ENCODE measurements around the gene RBM33.

Gene RBM33

DNA sequence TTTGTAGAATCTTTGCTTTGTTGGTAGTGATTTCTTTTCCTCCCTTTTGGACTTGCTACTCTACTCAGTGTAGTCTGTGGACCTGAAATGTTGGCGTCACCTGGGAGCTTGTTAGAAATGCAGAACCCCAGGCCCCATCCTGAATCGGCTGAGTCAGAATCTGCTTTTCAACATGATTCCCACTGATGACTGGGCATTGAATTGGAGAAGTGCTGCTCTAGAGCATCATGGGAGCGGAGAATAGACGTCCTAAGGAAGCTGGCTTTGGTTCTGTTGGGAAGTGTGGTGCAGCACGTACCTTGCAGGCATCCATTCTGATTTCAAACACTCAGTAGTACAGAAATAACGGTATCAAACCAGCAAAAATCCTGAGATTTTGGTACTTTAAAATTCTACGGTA lies 54.7 kb downstream of the RBM33 start:
- DNase-seq, result no peak

DNA sequence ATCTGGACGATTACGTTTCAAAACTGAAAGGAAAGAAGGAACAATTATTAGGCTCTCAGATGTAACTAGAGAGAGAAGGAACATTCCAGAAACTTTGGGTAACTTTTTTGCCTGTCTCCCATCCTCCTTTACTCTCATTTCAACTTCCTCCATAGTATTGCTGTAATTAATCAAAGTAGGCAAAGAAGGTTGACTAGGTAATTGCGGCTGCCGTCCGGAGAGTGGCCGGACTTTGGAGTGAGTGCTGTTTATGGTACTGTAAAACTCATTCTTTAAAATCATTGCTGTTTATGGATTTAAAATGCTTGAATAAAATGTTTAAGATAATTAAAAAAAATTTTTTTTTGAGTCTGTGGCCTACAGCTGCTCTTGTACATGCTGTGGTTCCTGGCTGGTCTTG lies 56.4 kb downstream of the RBM33 start:
- no peak for DNase-seq

DNA sequence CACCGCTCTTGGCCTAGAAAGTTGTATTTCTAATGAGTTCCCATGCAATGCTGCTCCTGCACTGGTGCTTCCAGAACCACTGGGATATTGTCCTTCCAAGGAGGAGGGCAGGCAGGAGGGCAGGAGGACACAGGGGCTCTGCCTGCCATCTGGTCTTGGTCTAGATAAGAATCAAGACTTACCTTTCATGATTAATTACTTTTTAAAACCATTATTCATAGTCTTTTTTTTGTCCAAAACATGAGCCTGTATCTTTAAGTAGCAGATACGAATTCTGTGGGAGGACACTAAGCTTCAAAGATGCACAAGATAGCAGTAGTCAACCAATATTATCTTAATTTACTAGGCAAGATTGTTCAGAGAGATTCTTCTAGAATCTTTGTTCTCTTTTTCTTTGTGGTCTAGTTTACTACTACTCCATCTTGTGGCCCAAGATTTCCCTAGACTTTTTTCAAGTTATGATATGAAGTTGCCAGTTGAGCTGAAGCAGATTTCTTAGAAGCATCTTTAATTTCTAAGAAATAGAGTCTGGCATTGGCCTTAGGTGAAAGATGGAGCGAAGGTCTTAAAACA lies 57.6 kb downstream of the RBM33 start:
- no peak for DNase-seq

DNA sequence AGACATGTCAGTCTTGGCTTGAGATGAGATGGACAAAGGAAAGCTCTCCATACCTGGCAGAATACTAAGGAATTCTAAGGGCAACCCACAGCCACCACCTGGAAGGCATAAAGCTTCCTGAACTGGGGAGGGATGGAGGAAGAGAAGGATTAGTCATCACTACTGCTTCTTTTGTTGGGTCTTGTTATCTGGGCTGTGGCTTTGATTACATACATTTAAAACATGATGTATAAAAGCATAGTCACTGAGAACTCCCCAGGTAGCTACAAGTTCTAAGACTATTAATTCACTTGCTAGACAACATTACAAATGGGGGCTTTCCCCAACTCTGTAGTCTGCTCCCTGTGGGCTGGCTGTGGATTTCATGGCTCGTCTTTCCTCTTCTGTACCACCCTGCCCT lies 58.2 kb downstream of the RBM33 start:
- no peak for DNase-seq

DNA sequence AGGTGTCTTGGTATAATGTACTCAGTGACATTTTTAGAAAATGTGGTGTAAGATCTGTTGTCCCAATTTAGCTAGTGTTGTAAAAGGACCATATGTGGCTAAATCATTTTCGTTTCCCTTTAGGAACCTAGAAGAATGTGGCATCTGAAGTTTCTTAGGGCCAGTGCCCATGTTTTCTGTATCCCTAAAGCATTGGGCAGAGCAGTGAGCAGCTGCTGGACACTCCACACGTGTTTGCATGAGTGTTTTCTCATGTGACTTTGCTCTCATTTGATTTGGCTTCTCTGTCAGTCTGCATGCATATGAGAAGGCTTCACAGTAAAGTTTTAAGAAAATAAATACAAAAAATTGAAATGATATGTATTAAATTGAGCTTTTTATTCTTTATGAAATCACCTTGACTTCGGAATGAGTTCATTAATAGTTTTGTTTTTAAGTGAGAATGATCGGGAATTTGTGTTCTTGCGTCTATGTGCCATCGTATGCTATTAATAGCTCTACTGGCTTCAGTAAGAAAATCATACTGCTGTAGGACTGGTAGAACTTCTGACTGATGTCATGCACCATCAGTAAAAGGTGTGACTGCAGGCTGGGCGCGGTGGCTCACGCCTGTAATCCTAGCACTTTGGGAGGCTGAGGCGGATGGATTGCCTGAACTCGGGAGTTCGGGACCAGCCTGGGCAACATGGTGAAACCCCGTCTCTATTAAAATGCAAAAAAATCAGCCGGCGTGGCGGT lies 61.3 kb downstream of the RBM33 start:
- no peak for DNase-seq

DNA sequence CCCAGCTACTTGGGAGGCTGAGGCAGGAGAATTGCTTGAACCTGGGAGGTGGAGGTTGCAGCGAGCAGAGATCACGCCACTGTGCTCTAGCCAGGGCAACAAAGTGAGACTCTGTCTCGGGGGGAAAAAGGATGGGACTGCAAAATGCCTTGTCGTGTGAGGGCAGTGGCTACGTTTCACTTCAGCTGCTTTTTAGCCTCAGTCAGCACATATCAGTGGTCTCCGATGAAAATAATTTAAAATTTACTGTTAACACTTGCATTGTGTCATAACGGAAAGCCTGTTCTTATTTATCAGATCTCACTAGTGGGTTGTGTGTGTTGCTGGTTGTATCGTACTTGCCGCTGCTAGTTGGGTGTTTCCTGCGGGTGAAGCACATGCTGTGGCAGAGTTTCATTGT lies 61.9 kb downstream of the RBM33 start:
- DNase-seq, result no peak

DNA sequence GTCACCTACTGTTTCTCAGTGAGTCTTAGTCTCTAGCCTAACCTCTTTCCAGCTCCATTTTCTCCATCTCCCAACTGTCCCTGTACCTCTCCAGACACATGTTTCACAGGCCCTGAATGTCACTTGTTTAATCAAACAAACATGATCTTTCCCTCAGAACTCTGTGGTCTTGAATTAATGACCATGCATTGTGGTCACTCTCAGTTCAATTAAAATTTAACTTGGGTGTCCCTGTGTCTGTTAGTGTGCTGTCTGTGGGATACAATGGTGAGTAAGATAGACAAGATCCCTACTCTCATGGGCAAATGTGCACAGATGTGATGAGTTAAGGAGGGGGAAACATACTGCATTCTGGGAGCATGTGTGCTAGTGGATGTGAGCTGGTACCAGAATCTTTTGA lies 65.0 kb downstream of the RBM33 start:
- no peak for DNase-seq

DNA sequence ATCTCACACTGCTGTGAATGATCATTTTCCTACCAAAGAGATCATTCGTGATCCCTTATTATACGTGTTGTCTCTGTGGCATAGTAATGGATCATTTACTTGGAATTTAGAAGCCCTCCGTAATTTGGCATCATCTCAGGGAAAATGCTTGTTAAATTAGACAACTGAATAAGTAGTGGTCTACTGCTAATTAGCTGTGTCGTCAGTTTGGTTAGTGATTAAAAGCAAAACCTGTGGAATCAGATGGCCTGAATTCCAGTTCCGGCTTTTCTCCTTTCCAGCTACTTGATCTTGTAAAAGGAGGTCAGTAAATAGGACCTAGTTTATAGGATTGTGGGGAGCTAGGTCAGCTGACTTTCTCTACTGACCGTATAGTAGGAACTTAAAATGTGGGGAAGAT lies 65.6 kb downstream of the RBM33 start:
- no peak for DNase-seq

DNA sequence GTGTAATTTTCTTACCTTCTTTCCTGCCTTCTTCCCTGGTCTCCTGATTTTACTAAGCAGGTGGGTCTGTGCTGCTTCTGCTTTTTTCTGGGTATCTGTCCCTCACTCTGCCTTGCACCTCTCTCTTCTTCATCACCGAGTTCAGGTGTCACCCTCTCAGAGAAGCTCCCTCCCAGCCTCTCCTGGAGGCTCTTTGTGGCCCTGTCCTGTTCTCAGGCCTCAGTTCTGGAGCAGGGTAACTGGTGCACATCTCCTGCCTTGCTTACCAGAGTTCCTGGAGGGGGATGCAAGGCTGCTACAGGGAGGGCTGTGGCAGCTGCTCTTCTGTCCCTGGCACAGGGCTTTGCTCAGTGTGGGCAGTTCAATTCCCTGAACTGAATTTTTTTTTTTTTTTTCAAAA lies 66.1 kb downstream of the RBM33 start:
- DNase-seq, result no peak

DNA sequence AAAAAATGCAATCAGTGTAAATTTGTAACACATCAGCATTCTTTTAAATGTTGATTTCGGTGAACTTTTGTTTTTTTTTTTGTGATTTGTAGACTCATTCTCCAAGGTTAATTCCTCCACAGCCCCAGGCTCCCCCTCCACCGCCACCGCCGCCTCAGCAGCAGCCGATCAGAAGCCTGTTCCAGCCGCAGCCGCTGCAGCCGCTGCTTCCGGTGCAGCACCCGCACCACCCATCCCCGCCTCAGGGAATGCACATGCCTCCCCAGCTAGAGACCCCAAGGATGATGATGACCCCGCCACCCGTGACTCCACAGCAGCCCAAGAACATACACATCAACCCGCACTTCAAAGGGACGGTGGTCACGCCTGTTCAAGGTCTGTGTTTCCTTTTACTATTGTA lies 66.6 kb downstream of the RBM33 start:
- DNase-seq, result no peak

DNA sequence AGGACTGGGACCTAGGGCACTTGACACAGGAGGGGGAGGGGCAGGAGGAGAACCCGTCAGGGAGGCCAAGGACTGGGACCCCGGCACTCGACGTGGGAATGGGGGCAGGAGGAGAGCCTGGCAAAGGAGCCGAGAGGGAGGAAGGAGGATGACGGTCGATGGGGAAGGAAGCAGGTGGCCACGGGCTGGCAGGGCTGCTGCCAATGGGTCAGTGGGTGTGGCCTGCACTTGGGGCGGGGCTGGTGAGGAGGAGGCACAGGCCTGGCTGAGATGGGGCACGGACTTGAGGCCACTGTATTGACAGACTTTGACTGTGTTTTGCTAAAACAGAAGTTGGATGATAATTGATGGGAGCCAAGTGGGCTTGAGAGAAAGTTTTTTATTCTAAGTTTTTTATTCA lies 68.9 kb downstream of the RBM33 start:
- DNase-seq, result no peak

DNA sequence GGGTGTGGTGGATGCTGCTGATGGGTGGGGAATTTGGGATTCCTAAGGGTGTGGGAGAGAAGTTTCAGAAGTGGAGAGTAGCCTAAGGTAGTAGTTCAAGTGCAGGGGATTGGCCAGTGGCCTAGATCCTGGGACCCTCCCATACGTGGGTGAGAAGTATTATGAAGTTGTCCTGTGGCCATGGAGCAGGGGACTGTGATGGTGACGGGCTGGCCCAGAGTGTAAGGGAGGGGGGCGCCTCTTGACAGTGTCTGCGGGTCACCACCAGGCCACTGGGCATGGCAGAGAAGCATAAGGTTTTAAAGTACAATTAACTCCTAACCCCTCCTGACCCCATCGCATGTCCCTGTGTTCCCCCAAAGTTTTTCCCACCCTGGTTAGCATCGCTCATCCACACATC lies 70.2 kb downstream of the RBM33 start:
- DNase-seq, result no peak

DNA sequence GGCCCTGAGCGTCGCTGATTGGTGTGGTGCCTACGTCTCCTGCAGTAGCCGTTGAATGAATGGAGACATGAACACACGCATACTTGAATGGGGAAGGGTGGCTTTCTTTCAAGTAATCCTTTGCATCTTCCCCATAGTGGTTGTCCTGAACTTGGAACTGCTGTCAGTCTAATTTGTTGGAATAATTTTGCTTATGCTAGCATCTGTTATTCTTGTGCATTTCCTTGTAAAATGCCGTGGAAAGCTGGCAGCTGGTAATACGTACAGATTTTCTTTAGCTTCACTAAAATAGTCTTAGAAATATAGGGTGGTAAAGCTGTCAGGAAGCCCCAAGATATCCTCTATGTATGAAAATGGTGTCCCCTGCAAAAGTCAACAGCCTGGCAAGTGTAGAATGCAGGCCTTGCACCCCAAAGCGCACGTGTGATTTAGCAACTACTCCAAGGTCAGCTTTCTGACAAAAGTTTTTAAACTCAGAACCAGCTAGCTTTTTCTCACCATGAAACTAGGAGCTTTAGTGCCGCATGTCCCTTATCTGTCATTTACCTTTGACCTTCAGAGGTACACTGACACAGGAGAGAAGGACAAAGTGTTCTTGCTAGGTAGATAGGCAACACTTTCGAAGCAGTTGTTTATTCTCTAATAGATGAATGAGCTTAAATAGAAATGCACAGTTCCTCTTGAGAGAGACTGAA lies 70.8 kb downstream of the RBM33 start:
- no peak for DNase-seq

DNA sequence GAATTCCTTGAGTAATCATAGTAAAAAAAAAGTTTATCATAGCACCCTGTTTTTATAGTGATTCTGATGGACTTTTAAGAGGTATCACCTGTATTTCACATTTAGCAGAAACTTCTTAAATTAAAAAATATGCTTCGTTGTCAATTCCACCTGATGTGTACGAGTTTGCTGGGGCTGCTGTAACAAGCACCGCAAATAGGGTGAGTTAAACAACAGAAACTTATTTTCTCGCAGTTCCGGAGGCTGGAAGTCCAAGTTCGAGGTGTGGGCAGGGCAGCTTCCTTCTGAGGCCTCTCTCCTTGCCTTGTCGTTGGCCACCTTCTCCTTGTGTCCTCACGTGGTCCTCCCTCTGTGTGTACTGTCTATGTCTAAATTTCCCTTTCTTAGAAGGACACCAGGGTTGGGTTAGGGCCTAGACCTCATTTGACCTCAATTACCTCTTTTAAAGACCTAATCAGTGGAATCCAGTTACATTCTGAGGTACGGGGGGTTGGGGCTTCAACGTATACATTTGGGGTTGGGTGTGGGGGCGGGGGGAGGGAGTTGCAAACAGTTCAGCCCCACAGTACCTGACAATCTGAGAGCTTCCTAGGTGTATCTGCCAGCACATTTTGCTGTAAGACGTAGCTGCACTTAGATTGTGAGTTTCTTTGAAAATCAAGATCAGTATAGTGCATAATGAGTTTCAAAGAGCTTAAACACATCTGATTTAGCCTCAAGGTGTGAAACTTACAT lies 72.7 kb downstream of the RBM33 start:
- DNase-seq, result no peak

DNA sequence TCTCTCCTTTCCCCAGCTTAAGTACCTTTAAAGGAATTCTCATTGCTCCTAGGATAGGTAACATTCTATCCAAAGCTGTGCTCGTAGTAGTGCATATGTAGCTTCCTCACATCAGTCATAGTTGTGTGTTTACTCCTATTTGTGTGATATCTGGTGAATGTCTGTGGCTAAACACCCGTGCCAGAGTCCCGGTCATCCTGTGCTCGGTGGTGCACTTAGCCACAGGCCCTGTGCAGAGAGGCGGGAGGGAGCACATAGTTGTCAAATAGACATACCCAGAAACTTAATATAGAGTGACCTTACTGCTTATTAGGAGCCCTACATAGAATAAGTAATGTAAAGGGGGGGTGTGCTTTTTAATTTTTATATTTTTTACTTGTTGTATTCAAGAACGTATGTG lies 76.6 kb downstream of the RBM33 start:
- DNase-seq, result no peak

DNA sequence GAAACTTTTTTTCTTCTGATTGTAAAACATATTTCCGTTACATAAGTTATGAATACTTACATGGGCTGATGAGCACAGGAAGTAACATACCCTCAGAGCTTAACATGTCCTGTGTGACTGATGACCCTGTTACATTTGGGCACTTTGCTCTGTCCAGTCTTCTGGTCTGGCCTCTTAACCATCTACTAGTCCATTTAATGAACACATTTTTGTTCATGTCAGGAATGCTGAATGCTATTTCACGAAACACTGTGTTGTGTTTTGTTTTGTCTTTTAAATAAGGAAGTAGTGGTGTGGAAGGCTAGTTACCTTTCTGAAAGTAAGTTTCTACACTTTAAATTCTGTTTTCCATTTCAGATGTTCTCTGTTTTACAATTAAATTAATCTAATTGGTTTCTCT lies 77.7 kb downstream of the RBM33 start:
- DNase-seq, result no peak

DNA sequence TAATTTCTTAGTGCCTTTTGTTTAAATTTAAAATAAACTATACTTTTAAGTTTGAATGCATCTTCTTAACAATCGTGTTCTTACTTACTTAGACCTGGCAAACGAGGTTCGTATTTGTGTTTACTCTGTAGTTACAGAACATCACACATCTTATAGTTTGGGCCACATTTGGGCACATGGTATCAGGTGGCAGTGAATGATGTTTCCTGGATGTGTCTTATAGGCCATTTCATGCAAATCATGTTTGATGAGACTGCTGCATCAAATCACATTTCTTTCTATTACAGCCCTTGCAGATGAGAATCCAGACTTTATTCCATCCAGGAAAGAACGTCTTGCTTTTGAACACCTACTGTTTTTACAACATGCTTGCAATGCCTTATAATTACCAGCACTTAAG lies 78.5 kb downstream of the RBM33 start:
- DNase-seq, result no peak

DNA sequence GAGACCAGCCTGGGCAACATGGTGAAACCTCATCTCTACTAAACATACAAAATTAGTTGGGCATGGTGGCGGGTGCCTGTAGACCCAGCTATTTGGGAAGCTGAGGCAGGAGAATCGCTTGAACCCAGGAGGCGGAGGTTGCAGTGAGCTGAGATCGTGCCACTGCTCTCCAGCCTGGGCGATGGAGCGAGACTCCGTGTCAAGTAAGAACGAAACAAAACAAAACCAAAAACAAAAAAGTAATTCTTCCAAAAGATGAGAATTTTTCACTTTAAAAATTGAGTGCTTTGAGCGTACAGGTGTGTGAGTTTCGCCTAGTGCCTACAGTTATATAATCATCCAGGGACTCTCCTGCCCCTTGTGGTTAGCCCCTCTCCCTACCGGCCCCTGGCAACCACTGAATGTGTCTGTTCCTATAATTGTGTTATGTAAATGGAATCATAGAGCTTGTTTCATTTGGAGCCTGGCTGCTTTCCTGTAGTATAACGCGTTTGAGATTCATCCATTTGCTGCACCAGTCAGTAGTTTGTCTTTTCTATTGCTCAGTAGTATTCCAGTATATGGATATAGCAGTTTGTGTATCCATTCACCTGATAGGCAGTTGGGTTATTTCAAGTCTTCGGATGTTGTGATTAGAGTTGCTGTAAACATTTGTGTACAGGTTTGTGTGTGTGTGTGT lies 80.0 kb downstream of the RBM33 start:
- no peak for DNase-seq

DNA sequence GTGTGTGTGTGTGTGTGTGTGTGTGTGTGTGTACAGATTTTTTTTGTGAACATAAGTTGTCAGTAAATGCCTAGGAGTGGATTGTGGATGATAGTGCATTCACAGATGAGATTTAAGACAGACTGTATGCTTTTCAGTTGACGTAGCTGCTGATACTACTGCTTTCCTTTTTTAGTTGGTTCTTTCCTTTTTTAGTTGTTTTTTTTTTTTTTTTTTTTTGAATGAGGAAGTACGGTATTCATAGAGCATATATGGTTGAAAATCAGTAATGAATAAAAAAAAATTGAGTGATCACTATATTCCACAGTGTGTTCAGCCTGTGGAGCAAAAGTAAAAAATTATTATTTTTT lies 80.5 kb downstream of the RBM33 start:
- no peak for DNase-seq

DNA sequence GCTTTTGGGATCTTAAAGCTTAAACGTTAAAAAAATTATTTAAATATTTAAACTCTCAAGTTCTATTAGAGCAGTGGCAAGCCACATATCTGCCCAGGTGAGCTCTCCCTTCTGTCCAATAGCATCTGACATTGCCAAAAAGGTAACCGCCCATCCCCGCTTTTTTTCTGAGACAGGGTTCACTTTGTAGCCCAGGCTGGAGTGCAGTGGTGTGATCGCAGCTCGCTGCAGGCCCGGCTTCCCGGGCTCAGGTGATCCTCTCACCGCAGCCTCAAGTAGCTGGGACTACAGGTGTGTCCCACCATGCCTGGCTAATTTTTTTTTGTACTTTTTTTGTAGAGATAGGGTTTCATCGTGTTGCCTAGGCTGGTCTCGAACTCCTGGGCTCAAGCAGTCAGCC lies 83.2 kb downstream of the RBM33 start:
- DNase-seq, result no peak

DNA sequence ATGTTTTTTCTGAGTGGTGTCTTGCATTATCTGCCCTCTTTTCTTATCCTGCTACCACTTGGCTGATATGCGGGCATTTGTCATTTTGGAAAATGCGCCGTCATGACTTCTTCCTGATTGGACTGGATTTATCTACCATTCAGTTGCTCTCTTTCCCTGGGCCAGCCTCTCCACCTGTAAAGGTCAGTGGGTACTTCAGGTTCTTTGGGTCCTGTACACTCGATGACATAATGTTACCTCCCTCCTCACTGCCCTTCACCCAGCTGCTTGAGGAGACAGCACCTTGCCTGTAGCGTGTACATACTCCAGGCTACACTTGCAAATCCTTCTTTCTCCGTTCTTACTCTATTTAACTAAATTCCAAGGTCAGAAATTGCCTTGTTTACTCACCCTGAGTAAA lies 83.7 kb downstream of the RBM33 start:
- DNase-seq, result no peak

DNA sequence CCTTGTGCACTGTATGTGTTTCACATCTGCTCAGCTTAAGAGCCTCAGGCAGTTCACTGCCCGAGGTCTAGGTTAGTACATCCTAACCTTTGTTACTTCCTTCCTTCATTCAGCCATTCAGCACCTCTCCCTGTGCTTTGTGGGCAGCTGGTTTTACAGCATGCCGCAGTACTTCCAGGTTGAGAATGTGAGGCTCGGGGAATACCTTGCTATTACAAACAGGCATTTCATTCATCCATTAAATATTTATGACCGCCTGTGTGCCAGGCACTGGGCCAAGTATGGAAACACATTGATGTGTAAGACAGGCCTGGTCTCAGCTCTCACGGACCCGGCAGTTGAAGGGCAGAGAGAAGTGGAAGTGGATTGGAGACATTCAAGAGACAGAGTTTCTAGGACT lies 85.4 kb downstream of the RBM33 start:
- no peak for DNase-seq

DNA sequence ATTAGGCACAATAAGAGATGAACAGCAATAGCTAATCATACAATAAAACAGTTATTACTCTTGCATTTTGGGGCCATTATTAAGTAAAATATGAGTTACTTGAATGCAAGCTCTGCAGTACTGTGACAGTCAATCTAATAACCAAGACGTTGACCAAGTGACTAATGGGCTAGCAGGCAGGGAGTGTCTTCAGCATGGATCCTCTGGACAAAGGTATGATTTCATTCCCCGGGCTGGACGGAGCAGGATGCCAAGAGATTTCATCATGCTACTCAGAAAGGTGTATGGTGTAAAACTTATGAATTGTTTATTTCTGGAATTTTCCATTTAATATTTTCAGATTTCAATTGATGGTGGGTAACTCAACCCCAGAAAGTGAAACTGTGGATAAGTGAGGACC lies 86.9 kb downstream of the RBM33 start:
- no peak for DNase-seq

Measured in activated CD4-positive, alpha-beta T cell treated with anti-CD3 and anti-CD28 coated beads, Interleukin-2, amount 50 U/mL, for 4 hours (primary cell).